ENCODE data around the gene HPSE. TPM values are rescaled to one million over a fixed set of nuclear protein-coding genes. Genes with fewer than 3 reads are reported as not detected.

The HPSE gene
- total and polyA plus RNA-seq, 2 of the 8 experiments (the other 6 are each of a cell fraction or from before 2014, with no cell fraction given): 1.5 to 5.0 TPM

GRCh38 chr4:83370640-83370906 is 35.9 kb upstream of the HPSE start:
- H4K8ac ChIP-seq (ENCODE audit: extremely low read depth, insufficient read depth, low read length): no peak overlapping the region
- no peaks in the 10 kb centered on the region; a peak in 2 of 7 replicates for H3K27me3 ChIP-seq (replicated peaks in 1 of 4; ENCODE audit: control insufficient read depth in 3 of 4, extremely low read depth in 1 of 4, insufficient read depth in 3 of 4, low read length in 3 of 4)
- no peak for TF ChIP-seq MAFK (IDR thresholded peaks at IDR 0.05; ENCODE audit: low read depth, low read length)
- TF ChIP-seq KDM5A (IDR thresholded peaks at IDR 0.05; ENCODE audit: low read length): no peak

More at GRCh38 chr4:83370640-83370906, 35.9 kb upstream of the HPSE start:
- Histone ChIP-seq H2BK5ac (ENCODE audit: low read depth, low read length) (no peak overlapping the region), H2BK20ac (ENCODE audit: low read length) (no peak overlapping the region), H3K23ac (ENCODE audit: insufficient read length) (no peak overlapping the region), H3K56ac (replicated peaks; ENCODE audit: insufficient read length, low read depth, low read length) (no peak overlapping the region), H3K4me1 (replicated peaks in 1 of 4; ENCODE audit: control insufficient read depth in 3 of 4, insufficient read depth in 4 of 4, low read length in 3 of 4) (no peaks in the 10 kb centered on the region), H3K79me2 (ENCODE audit: control insufficient read depth in 1 of 2, insufficient read depth in 2 of 2, low read length in 2 of 2) (no peaks in the 10 kb centered on the region), H3K18ac (ENCODE audit: extremely low read depth, low read length) (no peak overlapping the region), H3K23me2 (ENCODE audit: low read depth, low read length) (no peaks in the 10 kb centered on the region), H4K20me1 (replicated peaks in 1 of 2; ENCODE audit: control insufficient read depth in 1 of 2, insufficient read depth in 2 of 2, low read length in 2 of 2) (no peaks in the 10 kb centered on the region), H3K9me3 (ENCODE audit: insufficient read depth in 2 of 2, low read depth in 1 of 2, low read length in 1 of 2) (no peaks in the 10 kb centered on the region), H3K14ac (ENCODE audit: insufficient read length) (no peak overlapping the region), H3K4me3 (ENCODE audit: extremely low read depth in 1 of 4, insufficient read depth in 2 of 4, low read depth in 3 of 4, low read length in 4 of 4) (no peak overlapping the region), H2BK12ac (ENCODE audit: low read depth, low read length) (no peak overlapping the region), H3K36me3 (ENCODE audit: control insufficient read depth in 2 of 4, insufficient read depth in 4 of 4, low read length in 3 of 4) (no peaks in the 10 kb centered on the region), H4K5ac (ENCODE audit: insufficient read length, low read depth, low read length) (no peak overlapping the region), H2BK15ac (ENCODE audit: low read length) (no peak overlapping the region), H3K9ac (replicated peaks in 1 of 4; ENCODE audit: extremely low read depth in 1 of 4, low read depth in 3 of 4, low read length in 3 of 4) (no peak overlapping the region), H3K4ac (replicated peaks; ENCODE audit: insufficient read length, low read depth, low read length) (no peak overlapping the region), H3K79me1 (ENCODE audit: low read depth, low read length) (no peaks in the 10 kb centered on the region; the same call in 1 of the 2 replicates), H2AFZ (ENCODE audit: low read length) (no peak overlapping the region), H2AK5ac (ENCODE audit: low read depth, low read length) (no peak overlapping the region), H2BK120ac (replicated peaks; ENCODE audit: low read depth, low read length) (no peak overlapping the region), H3K27ac (ENCODE audit: low read depth, low read length) (no peak overlapping the region), H3K4me2 (ENCODE audit: insufficient read depth in 1 of 2, low read depth in 2 of 2, low read length in 2 of 2) (no peak overlapping the region), H4K91ac (replicated peaks; ENCODE audit: insufficient read length, low read length) (no peak overlapping the region)
- WGBS, 2 experiments (ENCODE audit: extremely low coverage in 1 of 2, insufficient coverage in 1 of 2, insufficient read length in 1 of 2, insufficient replicate concordance in 2 of 2, low coverage in 1 of 2, low lambda C conversion rate in 2 of 2, missing lambda C conversion rate in 1 of 2): 89% methylated on average over 1 of the region's 1 CpG; no CpG with 5 or more reads in 1 of the 2 experiments
- ChIA-PET CTCF (ENCODE audit: partially characterized antibody) (interaction anchor here (0.9 to 2.1 kb wide), 3 partner anchors 20 to 122 kb away, joined by 3 to 5 read pairs (median 4); no protein-coding TSS in a partner anchor), POLR2A (ENCODE audit: partially characterized antibody) (no interaction called here)
- DNase-seq (ENCODE audit: low read depth in 1 of 2, low spot score in 2 of 2) (no peak), FAIRE-seq (no peak)
